GM23338 (cell line): ENCODE data around the gene PCNT. TPM values are rescaled to one million over a fixed set of nuclear protein-coding genes. Genes with fewer than 3 reads are reported as not detected.

Source experiments
- ATAC-seq: fragments of 200-7000 bp; cut with Tn5 transposase; 3 replicates; pipeline ENCODE4 v1.9.1; 2020
- DNase-seq: peaks from one replicate; pipeline ENCODE4 v3.0.0-alpha.2; 2015; ENCODE audit warnings: low spot score
- H2AFZ ChIP-seq: fragments of 200-600 bp; sonication (generic); 2 replicates; pipeline ENCODE4 v1.8.0; 2016; ENCODE audit warnings: antibody characterized with exemption, mild to moderate bottlenecking, moderate library complexity
- H3F3A ChIP-seq: fragments of 200-600 bp; sonication (generic); replicated peaks from 2 replicates; pipeline ENCODE4 v1.8.0; 2017; ENCODE audit warnings: antibody characterized with exemption, mixed run types, low read depth
- H3K27ac ChIP-seq: fragments of 200-600 bp; sonication (generic); 2 replicates; pipeline ENCODE4 v1.6.1; 2016; ENCODE audit warnings: low read depth
- H3K27me3 ChIP-seq: fragments of 200-600 bp; sonication (generic); 2 replicates; pipeline ENCODE4 v1.8.0; 2016; ENCODE audit warnings: mild to moderate bottlenecking, mixed run types, moderate library complexity; ENCODE audit not compliant: insufficient read depth
- H3K36me3 ChIP-seq: fragments of 200-600 bp; sonication (generic); 2 replicates; pipeline ENCODE4 v1.8.0; 2016; ENCODE audit warnings: mild to moderate bottlenecking; ENCODE audit not compliant: insufficient read depth
- H3K4me1 ChIP-seq: fragments of 200-600 bp; sonication (generic); 2 replicates; pipeline ENCODE4 v1.8.0; 2016; ENCODE audit warnings: mild to moderate bottlenecking, moderate library complexity; ENCODE audit not compliant: insufficient read depth
- H3K4me2 ChIP-seq: fragments of 200-600 bp; sonication (generic); 2 replicates; pipeline ENCODE4 v1.7.1; 2017; ENCODE audit warnings: mixed run types
- H3K4me3 ChIP-seq: fragments of 200-600 bp; sonication (generic); 2 replicates; pipeline ENCODE4 v1.6.1; 2016; ENCODE audit warnings: mixed run types
- H3K79me2 ChIP-seq: fragments of 200-600 bp; sonication (generic); replicated peaks from 2 replicates; pipeline ENCODE4 v1.8.0; 2017; ENCODE audit warnings: mild to moderate bottlenecking; ENCODE audit not compliant: insufficient read depth
- H3K9me2 ChIP-seq: fragments of 200-600 bp; sonication (generic); 2 replicates; pipeline ENCODE4 v1.8.0; 2017; ENCODE audit not compliant: insufficient read depth
- H4K20me1 ChIP-seq: fragments of 200-600 bp; sonication (generic); replicated peaks from 2 replicates; pipeline ENCODE4 v1.8.0; 2017; ENCODE audit warnings: mild to moderate bottlenecking; ENCODE audit not compliant: insufficient read depth
- H3K27ac Mint-ChIP-seq: 2 replicates; pipeline ENCODE4 v1.8.0; 2020; ENCODE audit warnings: inconsistent platforms, mild to moderate bottlenecking, moderate library complexity, mixed read lengths
- H3K27me3 Mint-ChIP-seq: 3 replicates; pipeline ENCODE4 v1.8.0; 2022; ENCODE audit warnings: low read depth, mild to moderate bottlenecking, moderate library complexity, mixed read lengths, inconsistent platforms; ENCODE audit not compliant: insufficient read depth, poor library complexity
- H3K36me3 Mint-ChIP-seq: 3 replicates; pipeline ENCODE4 v1.8.0; 2021; ENCODE audit warnings: low read depth, mild to moderate bottlenecking, inconsistent platforms, moderate library complexity, mixed read lengths
- H3K4me1 Mint-ChIP-seq: 3 replicates; pipeline ENCODE4 v1.8.0; 2020; ENCODE audit warnings: mild to moderate bottlenecking, inconsistent platforms, mixed read lengths
- H3K4me3 Mint-ChIP-seq: 3 replicates; pipeline ENCODE4 v1.8.0; 2021; ENCODE audit warnings: moderate library complexity, mild to moderate bottlenecking, inconsistent platforms, mixed read lengths
- H3K9me3 Mint-ChIP-seq: 3 replicates; pipeline ENCODE4 v1.8.0; 2020; ENCODE audit warnings: moderate library complexity, mild to moderate bottlenecking, inconsistent platforms, mixed read lengths
- CREB1 ChIP-seq: fragments of 250-450 bp; sonication (Bioruptor Pico); IDR thresholded peaks from 2 replicates; pipeline ENCODE4 v1.5.0; 2020; ENCODE audit warnings: low read depth, mild to moderate bottlenecking, moderate library complexity
- CTCF ChIP-seq, 2 experiments: fragments of 200-600 bp in 1 of 2; sonication (generic) in 1 of 2; conservative IDR thresholded peaks; 2 replicates each; pipeline versions ENCODE4 v1.5.1 to v1.6.1; 2016 to 2017; ENCODE audit warnings: antibody characterized with exemption in 2 of 2, low read depth in 2 of 2, mild to moderate bottlenecking in 2 of 2, moderate library complexity in 1 of 2
- EZH2 ChIP-seq: fragments of 200-600 bp; sonication (generic); IDR thresholded peaks from one replicate; pipeline ENCODE4 v1.8.0; 2017; ENCODE audit warnings: antibody characterized with exemption, mild to moderate bottlenecking, low read depth; ENCODE audit not compliant: unreplicated experiment
- EZH2phosphoT487 ChIP-seq: fragments of 200-600 bp; sonication (generic); IDR thresholded peaks from one replicate; pipeline ENCODE4 v1.8.1; 2018; ENCODE audit warnings: antibody characterized with exemption; ENCODE audit not compliant: unreplicated experiment
- JUNB ChIP-seq: IDR thresholded peaks from one replicate; pipeline ENCODE4 v1.6.1; 2016; ENCODE audit warnings: antibody characterized with exemption; ENCODE audit not compliant: unreplicated experiment
- NANOG ChIP-seq: IDR thresholded peaks from 2 replicates; pipeline ENCODE4 v1.6.1; 2016; ENCODE audit warnings: antibody characterized with exemption, borderline replicate concordance
- REST ChIP-seq: IDR thresholded peaks from one replicate; pipeline ENCODE4 v1.6.1; 2018; ENCODE audit warnings: antibody characterized with exemption; ENCODE audit not compliant: unreplicated experiment
- STAT1 ChIP-seq: IDR thresholded peaks from one replicate; pipeline ENCODE4 v1.6.1; 2016; ENCODE audit warnings: antibody characterized with exemption; ENCODE audit not compliant: unreplicated experiment
- ZNF114 ChIP-seq: fragments of 250-450 bp; sonication (Bioruptor Pico); IDR thresholded peaks from 2 replicates; pipeline ENCODE4 v1.5.0; 2020; ENCODE audit warnings: mild to moderate bottlenecking, moderate library complexity
- ZNF331 ChIP-seq: fragments of 250-450 bp; sonication (Bioruptor Pico); IDR thresholded peaks from 2 replicates; pipeline ENCODE4 v1.5.0; 2020; ENCODE audit warnings: low read depth, mild to moderate bottlenecking, moderate library complexity
- ZNF462 ChIP-seq: fragments of 250-450 bp; sonication (Bioruptor Pico); IDR thresholded peaks from 2 replicates; pipeline ENCODE4 v1.5.0; 2020; ENCODE audit warnings: mild to moderate bottlenecking, moderate library complexity
- polyA plus RNA-seq: library from polyadenylated mRNA; unstranded; fragments of >200 nt; fragmentation: Nextera tagmentation; extraction: Ambion mirVana; gene quantifications from 2 replicates; pipeline ENCODE4 v1.2.1, GENCODE V29; 2016
- total RNA-seq: library from RNA; depleted of rRNA; stranded (reverse); fragments of >200 nt; shearing (Covaris generic); gene quantifications from 2 replicates; pipeline ENCODE4 v1.2.3, GENCODE V29; 2014

PCNT gene
- total and polyA plus RNA-seq, 2 experiments from 2014 or later = 39.6 to 46.1 TPM

DNA sequence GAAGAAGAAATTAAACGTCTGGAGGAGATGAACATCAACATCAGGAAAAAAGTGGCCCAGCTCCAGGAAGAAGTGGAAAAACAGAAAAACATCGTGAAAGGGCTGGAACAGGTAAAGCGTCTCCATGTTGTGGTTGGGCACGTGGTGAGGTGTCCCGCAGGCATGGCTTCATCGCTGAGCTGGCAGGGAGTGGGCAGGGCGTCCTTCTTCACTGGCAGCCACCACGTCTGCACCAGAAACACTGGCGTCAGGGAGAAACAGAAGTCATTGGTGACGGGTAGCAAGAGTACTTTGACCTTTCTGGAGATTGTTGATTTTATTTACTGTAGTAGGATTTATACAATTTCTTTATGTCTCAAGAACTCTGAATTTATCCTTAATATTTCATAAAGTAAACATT, 75.7 kb downstream of the PCNT start:
- H3K4me3 ChIP-seq = no peak overlapping the region
- H3K9me2 ChIP-seq = no peaks in the 10 kb centered on the region
- H3K4me1 ChIP-seq = no peaks in the 10 kb centered on the region
- no peaks in the 10 kb centered on the region for H4K20me1 ChIP-seq
- DNase-seq = no peak
- no peak overlapping the region for H3K4me2 ChIP-seq
- Mint-ChIP-seq H3K4me1 (no peaks in the 10 kb centered on the region), H3K9me3 (no peaks in the 10 kb centered on the region; the same call in 2 of the 3 replicates), H3K4me3 (no peak overlapping the region), H3K27ac (no peak overlapping the region), H3K27me3 (peaks cover 4% of the 10 kb centered on the region), H3K36me3 (peaks cover 58% of the 10 kb centered on the region)
- H3F3A ChIP-seq = no peaks in the 10 kb centered on the region
- H3K36me3 ChIP-seq = peaks cover 8% of the 10 kb centered on the region
- ATAC-seq = no peak
- H3K79me2 ChIP-seq = no peaks in the 10 kb centered on the region
- TF ChIP-seq JUNB (no peak), ZNF331 (CRISPR knock-in tag) (no peak), STAT1 (no peak), REST (no peak), ZNF114 (CRISPR knock-in tag) (no peak), NANOG (no peak), CREB1 (CRISPR knock-in tag) (no peak), ZNF462 (CRISPR knock-in tag) (no peak), EZH2phosphoT487 (no peak), CTCF (conservative IDR thresholded peaks at IDR 0.05; ENCODE audit: low read depth in 2 of 2) (no peak), EZH2 (no peak)
- no peak overlapping the region for H2AFZ ChIP-seq
- no peak overlapping the region for H3K27ac ChIP-seq
- no peaks in the 10 kb centered on the region for H3K27me3 ChIP-seq
